Neuronal stem cell (in vitro differentiated cells): ENCODE results near the gene SLC13A2.
A peak's percentile ranks its signal among the peaks of the same experiment; 100 is the strongest.

Source experiments
- DNase-seq: peaks from one replicate; pipeline ENCODE4 v3.0.0-alpha.2; 2013; ENCODE audit warnings: low spot score
- H2AFZ ChIP-seq: one replicate; pipeline ENCODE4 v1.6.1; 2013; ENCODE audit warnings: mild to moderate bottlenecking, low read length, inconsistent platforms
- H2AK5ac ChIP-seq: 2 replicates; pipeline ENCODE4 v1.6.1; 2013; ENCODE audit warnings: low read depth, mild to moderate bottlenecking, inconsistent platforms, low read length, moderate library complexity, mixed read lengths
- H2BK120ac ChIP-seq: 2 replicates; pipeline ENCODE4 v1.6.1; 2013; ENCODE audit warnings: low read depth, mild to moderate bottlenecking, inconsistent platforms, low read length, moderate library complexity, mixed read lengths
- H2BK12ac ChIP-seq: one replicate; pipeline ENCODE4 v1.6.1; 2013; ENCODE audit warnings: low read length, inconsistent platforms
- H2BK15ac ChIP-seq: 2 replicates; pipeline ENCODE4 v1.6.1; 2013; ENCODE audit warnings: mild to moderate bottlenecking, low read length, inconsistent platforms, mixed read lengths
- H2BK5ac ChIP-seq: one replicate; pipeline ENCODE4 v1.6.1; 2013; ENCODE audit warnings: inconsistent platforms, mild to moderate bottlenecking, low read length, moderate library complexity
- H3K14ac ChIP-seq: one replicate; pipeline ENCODE4 v1.6.1; 2013; ENCODE audit warnings: low read length, inconsistent platforms
- H3K18ac ChIP-seq: 2 replicates; pipeline ENCODE4 v1.6.1; 2013; ENCODE audit warnings: low read length, inconsistent platforms
- H3K23ac ChIP-seq: 2 replicates; pipeline ENCODE4 v1.6.1; 2013; ENCODE audit warnings: low read depth, mild to moderate bottlenecking, mixed read lengths, low read length, inconsistent platforms; ENCODE audit not compliant: poor library complexity
- H3K27ac ChIP-seq: replicated peaks from 3 replicates; pipeline ENCODE4 v1.5.1; 2013; ENCODE audit warnings: low read length, inconsistent platforms
- H3K27me3 ChIP-seq, 3 experiments: 2 replicates each; pipeline ENCODE4 v1.6.1; 2013; ENCODE audit warnings: low read length in 3 of 3, mild to moderate bottlenecking in 2 of 3, inconsistent platforms in 1 of 3, low read depth in 1 of 3, mixed read lengths in 1 of 3, moderate library complexity in 1 of 3; ENCODE audit not compliant: control insufficient read depth in 3 of 3, insufficient read depth in 3 of 3
- H3K36me3 ChIP-seq, 2 donors: replicated peaks in 1 of 2; 2 replicates each; pipeline ENCODE4 v1.6.1; 2013; ENCODE audit warnings: low read length in 2 of 2; ENCODE audit not compliant: control insufficient read depth in 2 of 2, insufficient read depth in 2 of 2
- H3K4ac ChIP-seq: 2 replicates; pipeline ENCODE4 v1.6.1; 2013; ENCODE audit warnings: inconsistent platforms, mild to moderate bottlenecking, low read length, moderate library complexity
- H3K4me1 ChIP-seq, 2 donors: 1 replicate in 1 of 2; 2 replicates in 1 of 2; pipeline ENCODE4 v1.6.1; 2013; ENCODE audit warnings: low read length in 2 of 2, low read depth in 1 of 2; ENCODE audit not compliant: control insufficient read depth in 2 of 2, insufficient read depth in 1 of 2
- H3K4me2 ChIP-seq: one replicate; pipeline ENCODE4 v1.6.1; 2013; ENCODE audit warnings: mild to moderate bottlenecking, low read length, inconsistent platforms; ENCODE audit not compliant: insufficient read depth, poor library complexity, severe bottlenecking
- H3K4me3 ChIP-seq, 2 donors: 2 replicates each; pipeline ENCODE4 v1.5.1; 2013; ENCODE audit warnings: low read length in 2 of 2, mild to moderate bottlenecking in 2 of 2, inconsistent platforms in 1 of 2, moderate library complexity in 1 of 2
- H3K79me1 ChIP-seq: one replicate; pipeline ENCODE4 v1.6.1; 2013; ENCODE audit warnings: low read depth, mild to moderate bottlenecking, inconsistent platforms, low read length, moderate library complexity
- H3K9ac ChIP-seq: one replicate; pipeline ENCODE4 v1.6.1; 2013; ENCODE audit warnings: mild to moderate bottlenecking, low read depth, low read length, inconsistent platforms; ENCODE audit not compliant: poor library complexity
- H3K9me3 ChIP-seq, 2 donors: replicated peaks in 1 of 2; 2 replicates each; pipeline versions ENCODE3 to v1.6.1; 2013; ENCODE audit warnings: low read length in 2 of 2, mild to moderate bottlenecking in 2 of 2, inconsistent platforms in 1 of 2, low read depth in 1 of 2, mixed read lengths in 1 of 2, moderate library complexity in 1 of 2; ENCODE audit not compliant: control insufficient read depth in 2 of 2, insufficient read depth in 1 of 2
- H4K8ac ChIP-seq: one replicate; pipeline ENCODE4 v1.6.1; 2013; ENCODE audit warnings: low read depth, mild to moderate bottlenecking, inconsistent platforms, low read length, moderate library complexity
- H4K91ac ChIP-seq: one replicate; pipeline ENCODE4 v1.6.1; 2013; ENCODE audit warnings: low read length, low read depth, mild to moderate bottlenecking, inconsistent platforms; ENCODE audit not compliant: poor library complexity
- WGBS, 2 donors: extraction: QIAGEN DNeasy Blood & Tissue Kit; methylation state at CpG; one replicate each; pipeline ENCODE4 v1.1.7; 2013; ENCODE audit warnings: missing lambda C conversion rate in 2 of 2, mixed read lengths in 1 of 2; ENCODE audit not compliant: insufficient read length in 2 of 2, insufficient replicate concordance in 1 of 2; ENCODE audit errors: extremely low coverage in 2 of 2; 5-methylcytosine and 5-hydroxymethylcytosine counted together

SLC13A2 gene

GRCh38 chr17:28524476-28525424 is 51.3 kb downstream of the SLC13A2 start:
- Histone ChIP-seq H3K18ac (peak overlapping the region; percentile 70), H3K4ac (no peak overlapping the region), H2BK12ac (peak overlapping the region; percentile 66), H3K79me1 (no peaks in the 10 kb centered on the region), H3K27me3 (peaks cover 0 to 32% (median 0%) of the 10 kb centered on the region in 3 experiments), H2BK15ac (peak overlapping the region; percentile 89), H3K27ac (no peak overlapping the region), H3K23ac (no peak overlapping the region), H3K9ac (no peak overlapping the region), H3K36me3 (no peaks in the 10 kb centered on the region), H3K4me2 (no peak overlapping the region), H3K9me3 (no peaks in the 10 kb centered on the region), H4K8ac (no peak overlapping the region), H2BK120ac (no peak overlapping the region), H3K14ac (peak overlapping the region; percentile 49), H2AK5ac (peak overlapping the region; percentile 58), H4K91ac (no peak overlapping the region), H3K4me3 (no peak overlapping the region), H3K4me1 (peaks cover 12 to 24% of the 10 kb centered on the region in 2 donors), H2BK5ac (no peak overlapping the region), H2AFZ (peak overlapping the region; percentile 44)
- DNase-seq = no peak
- no CpG with 5 or more reads among the region's 25 CpGs for WGBS, 2 donors

GRCh38 chr17:28526381-28526780 is 52.9 kb downstream of the SLC13A2 start:
- Histone ChIP-seq H2BK5ac (no peak overlapping the region), H3K4ac (no peak overlapping the region), H3K9ac (no peak overlapping the region), H3K4me3 (no peak overlapping the region), H3K23ac (no peak overlapping the region), H3K79me1 (no peaks in the 10 kb centered on the region), H3K9me3 (no peaks in the 10 kb centered on the region), H3K27ac (no peak overlapping the region), H3K18ac (no peak overlapping the region), H2AK5ac (no peak overlapping the region), H4K91ac (no peak overlapping the region), H3K27me3 (peaks cover 0 to 19% (median 0%) of the 10 kb centered on the region in 3 experiments), H2BK12ac (no peak overlapping the region), H2BK15ac (no peak overlapping the region), H2AFZ (peak overlapping the region; percentile 69), H3K36me3 (no peaks in the 10 kb centered on the region), H3K4me2 (no peak overlapping the region), H4K8ac (no peak overlapping the region), H3K14ac (no peak overlapping the region), H3K4me1 (peaks cover 7 to 24% of the 10 kb centered on the region in 2 donors), H2BK120ac (no peak overlapping the region)
- WGBS, 2 donors = no CpG with 5 or more reads among the region's 8 CpGs
- DNase-seq = no peak

GRCh38 chr17:28527181-28527681 is 53.8 kb downstream of the SLC13A2 start:
- H3K4me3 ChIP-seq = peak overlapping the region in 1 of 2 donors; percentile 27
- H4K8ac ChIP-seq = no peak overlapping the region
- H3K4me2 ChIP-seq = no peak overlapping the region
- no peak overlapping the region for H3K14ac ChIP-seq
- no peak overlapping the region for H2BK5ac ChIP-seq
- H2AFZ ChIP-seq = no peak overlapping the region
- no CpG with 5 or more reads among the region's 2 CpGs for WGBS, 2 donors
- peaks cover 5 to 24% of the 10 kb centered on the region in 2 donors for H3K4me1 ChIP-seq
- H4K91ac ChIP-seq = no peak overlapping the region
- no peak for DNase-seq
- no peak overlapping the region for H3K9ac ChIP-seq
- H3K36me3 ChIP-seq = no peaks in the 10 kb centered on the region
- no peak overlapping the region for H2BK15ac ChIP-seq
- H2AK5ac ChIP-seq = no peak overlapping the region
- H3K79me1 ChIP-seq = no peaks in the 10 kb centered on the region
- H2BK120ac ChIP-seq = no peak overlapping the region
- H3K23ac ChIP-seq = no peak overlapping the region
- H2BK12ac ChIP-seq = no peak overlapping the region
- H3K18ac ChIP-seq = no peak overlapping the region
- H3K27me3 ChIP-seq = peaks cover 0 to 16% (median 0%) of the 10 kb centered on the region in 3 experiments
- H3K9me3 ChIP-seq = no peaks in the 10 kb centered on the region
- H3K27ac ChIP-seq = no peak overlapping the region
- H3K4ac ChIP-seq = no peak overlapping the region

GRCh38 chr17:28527859-28528258 is 54.4 kb downstream of the SLC13A2 start:
- peaks cover 0 to 12% (median 0%) of the 10 kb centered on the region in 3 experiments for H3K27me3 ChIP-seq
- no peak overlapping the region for H2AK5ac ChIP-seq
- no CpG with 5 or more reads among the region's 2 CpGs for WGBS, 2 donors
- H3K4me2 ChIP-seq = no peak overlapping the region
- no peak overlapping the region for H3K4me3 ChIP-seq
- no peak overlapping the region for H3K27ac ChIP-seq
- H2AFZ ChIP-seq = no peak overlapping the region
- peaks cover 7 to 24% of the 10 kb centered on the region in 2 donors for H3K4me1 ChIP-seq
- H4K91ac ChIP-seq = no peak overlapping the region
- no peak overlapping the region for H3K18ac ChIP-seq
- no peak overlapping the region for H2BK12ac ChIP-seq
- peak overlapping the region; percentile 10 for H3K23ac ChIP-seq
- H2BK15ac ChIP-seq = no peak overlapping the region
- H3K14ac ChIP-seq = peak overlapping the region; percentile 56
- H2BK120ac ChIP-seq = no peak overlapping the region
- H3K79me1 ChIP-seq = no peaks in the 10 kb centered on the region
- H3K9me3 ChIP-seq = no peaks in the 10 kb centered on the region
- H3K36me3 ChIP-seq = no peaks in the 10 kb centered on the region
- no peak overlapping the region for H3K4ac ChIP-seq
- no peak for DNase-seq
- H3K9ac ChIP-seq = no peak overlapping the region
- H2BK5ac ChIP-seq = no peak overlapping the region
- H4K8ac ChIP-seq = no peak overlapping the region
